HL-60 (cell line): Measurements from ENCODE around the gene MADCAM1.

Experiments
- DNase-seq, 2 experiments: peaks; one replicate each; pipeline ENCODE4 v3.0.0-alpha.2; 2010 to 2020; ENCODE audit warnings: low read depth in 1 of 2, low spot score in 1 of 2
- H3K27ac ChIP-seq: fragments of 250-450 bp; sonication (Bioruptor Pico); replicated peaks from 2 replicates; pipeline ENCODE4 v1.5.1; 2020; ENCODE audit warnings: mild to moderate bottlenecking, moderate library complexity
- H3K27me3 ChIP-seq: fragments of 250-450 bp; sonication (Bioruptor Pico); 2 replicates; pipeline ENCODE4 v1.5.1; 2021; ENCODE audit warnings: mild to moderate bottlenecking, moderate library complexity; ENCODE audit not compliant: insufficient read depth, poor library complexity, severe bottlenecking
- H3K4me3 ChIP-seq: replicated peaks from 2 replicates; pipeline ENCODE4 v1.5.1; 2011; ENCODE audit warnings: mild to moderate bottlenecking, control low read depth, low read length; ENCODE audit not compliant: insufficient read depth
- CTCF ChIP-seq: IDR thresholded peaks from one replicate; pipeline ENCODE4 v1.5.1; 2011; ENCODE audit warnings: low read length, control low read depth, inconsistent platforms; ENCODE audit not compliant: insufficient read depth
- GABPA ChIP-seq: IDR thresholded peaks from 2 replicates; pipeline ENCODE4 v1.6.1; 2012; ENCODE audit warnings: low read depth
- POLR2AphosphoS5 ChIP-seq: IDR thresholded peaks from 2 replicates; pipeline ENCODE4 v1.6.1; 2012; ENCODE audit warnings: low read depth
- REST ChIP-seq: IDR thresholded peaks from 2 replicates; pipeline ENCODE4 v1.6.1; 2012; ENCODE audit warnings: low read depth; ENCODE audit not compliant: insufficient replicate concordance
- SPI1 ChIP-seq: IDR thresholded peaks from 2 replicates; pipeline ENCODE4 v1.6.1; 2012; ENCODE audit warnings: low read depth, mild to moderate bottlenecking, borderline replicate concordance

The MADCAM1 gene

GRCh38 chr19:497869-498510 lies 1.7 kb downstream of the MADCAM1 start:
- Histone ChIP-seq H3K27ac (no peak overlapping the region), H3K4me3 (no peak overlapping the region), H3K27me3 (peaks cover 14% of the 10 kb centered on the region)
- no peak for DNase-seq
- TF ChIP-seq POLR2AphosphoS5 (no peak), REST (no peak), CTCF (no peak), GABPA (no peak), SPI1 (no peak)

GRCh38 chr19:498511-498891 lies 2.2 kb downstream of the MADCAM1 start:
- Histone ChIP-seq H3K27me3 (peaks cover 14% of the 10 kb centered on the region), H3K27ac (no peak overlapping the region), H3K4me3 (no peak overlapping the region)
- no peak for TF ChIP-seq CTCF
- TF ChIP-seq REST: no peak
- TF ChIP-seq GABPA: no peak
- no peak for TF ChIP-seq SPI1
- no peak for TF ChIP-seq POLR2AphosphoS5
- no peak for DNase-seq

- no peak for TF ChIP-seq POLR2AphosphoS5
- no peak for TF ChIP-seq REST
- no peak for TF ChIP-seq CTCF
- no peak for TF ChIP-seq SPI1
- no peak for TF ChIP-seq GABPA
- Histone ChIP-seq H3K4me3 (no peak overlapping the region), H3K27me3 (peaks cover 14% of the 10 kb centered on the region), H3K27ac (no peak overlapping the region)
- DNase-seq: no peak
Observed at GRCh38 chr19:498977-499623, 2.8 kb downstream of the MADCAM1 start.
